K562 (cell line): ENCODE measurements around the gene LIN28A. TPM values are rescaled to one million over a fixed set of nuclear protein-coding genes. Genes with fewer than 3 reads are reported as not detected.

Experiments
- ARID1B ChIP-seq: fragments of 450-650 bp; IDR thresholded peaks from 2 replicates; pipeline ENCODE4 v1.6.1; 2016; ENCODE audit warnings: antibody characterized with exemption, mild to moderate bottlenecking, inconsistent platforms
- COPS2 ChIP-seq: fragments of 450-650 bp; conservative IDR thresholded peaks from 2 replicates; pipeline ENCODE4 v1.6.1; 2016; ENCODE audit warnings: mild to moderate bottlenecking, moderate library complexity
- EP300 ChIP-seq: IDR thresholded peaks from 2 replicates; pipeline ENCODE4 v1.6.1; 2012; ENCODE audit warnings: low read length, improper control_type of control experiment
- KAT2B ChIP-seq: IDR thresholded peaks from one replicate; pipeline ENCODE4 v1.6.1; 2012; ENCODE audit warnings: low read depth, mild to moderate bottlenecking, control low read depth, inconsistent platforms, low read length, moderate library complexity
- KDM2B ChIP-seq: fragments of 250-450 bp; sonication (Bioruptor Pico); IDR thresholded peaks from 2 replicates; pipeline ENCODE4 v1.8.0; 2021; ENCODE audit warnings: mild to moderate bottlenecking, moderate library complexity
- MCM2 ChIP-seq: fragments of 450-650 bp; IDR thresholded peaks from 2 replicates; pipeline ENCODE4 v1.6.1; 2017; ENCODE audit warnings: low read depth, mild to moderate bottlenecking
- MEF2A ChIP-seq: IDR thresholded peaks from 2 replicates; pipeline ENCODE4 v1.6.1; 2011; ENCODE audit warnings: low read depth, mild to moderate bottlenecking, low read length, moderate library complexity; ENCODE audit not compliant: control insufficient read depth
- NCOA1 ChIP-seq: fragments of 450-650 bp; IDR thresholded peaks from 2 replicates; pipeline ENCODE4 v1.6.1; 2016; ENCODE audit warnings: low read depth
- NFIX ChIP-seq: fragments of 250-450 bp; sonication (Bioruptor Pico); IDR thresholded peaks from 2 replicates; pipeline ENCODE4 v1.4.0; 2020; ENCODE audit warnings: low read depth, mild to moderate bottlenecking, moderate library complexity
- POLR2AphosphoS2 ChIP-seq: IDR thresholded peaks from 2 replicates; pipeline ENCODE4 v1.6.1; 2012; ENCODE audit warnings: low read length, improper control_type of control experiment
- SAP30 ChIP-seq: fragments of 200-600 bp; sonication (generic); IDR thresholded peaks from 2 replicates; pipeline ENCODE4 v1.6.1; 2012; ENCODE audit warnings: borderline replicate concordance, low read depth, mild to moderate bottlenecking, moderate library complexity, low read length, control low read depth, inconsistent platforms; ENCODE audit not compliant: insufficient read depth, poor library complexity, severe bottlenecking
- TAF15 ChIP-seq: fragments of 200-400 bp; formaldehyde crosslinking; IDR thresholded peaks from 2 replicates; pipeline ENCODE4 v1.6.1; 2017; ENCODE audit warnings: mild to moderate bottlenecking, low read depth, low read length, moderate library complexity
- ZBTB7A ChIP-seq: IDR thresholded peaks from 2 replicates; pipeline ENCODE4 v1.6.1; 2011; ENCODE audit warnings: low read depth, mild to moderate bottlenecking, low read length, moderate library complexity, borderline replicate concordance; ENCODE audit not compliant: control insufficient read depth
- polyA plus RNA-seq, 8 experiments: library from polyadenylated mRNA; depleted of rRNA in 4 of 8; stranded (reverse) in 5 of 8; unstranded in 3 of 8; fragments of >200 nt; fragmentation: Nextera tagmentation in 2 of 8; fragmentation: Illumina TruSeq in 1 of 8; extraction: Ambion mirVana in 2 of 8; extraction: Trizol in 1 of 8; gene quantifications; 2 replicates each; pipeline versions ENCODE4 v1.2.1 to v1.2.3, GENCODE V29; 2011 to 2014; ENCODE audit warnings: inconsistent platforms in 1 of 8, missing spikeins in 1 of 8
- total RNA-seq, 7 experiments: library from RNA; depleted of rRNA in 6 of 7; stranded (reverse); fragments of >200 nt in 6 of 7; fragmentation: Illumina TruSeq in 2 of 7; extraction: Trizol in 2 of 7; gene quantifications; 2 replicates each; pipeline versions ENCODE4 v1.2.1 to v1.2.3, GENCODE V29; 2011 to 2021; ENCODE audit warnings: low replicate concordance in 1 of 7
- TF ChIP-seq, protein P1 (sequence below): fragments of 250-450 bp; sonication (Bioruptor Pico); IDR thresholded peaks from 2 replicates; pipeline ENCODE4 v1.4.0; 2020; ENCODE audit warnings: mild to moderate bottlenecking, moderate library complexity
- TF ChIP-seq, protein P2 (sequence below), 2 experiments: IDR thresholded peaks; 2 replicates each; pipeline ENCODE4 v1.6.1; 2012; ENCODE audit warnings: improper control_type of control experiment in 2 of 2, low read depth in 2 of 2, low read length in 2 of 2, borderline replicate concordance in 1 of 2
- TF ChIP-seq, protein P3 (sequence below): fragments of 450-650 bp; IDR thresholded peaks from 2 replicates; pipeline ENCODE4 v1.6.1; 2017; ENCODE audit warnings: antibody characterized with exemption, mild to moderate bottlenecking

LIN28A gene
- total and polyA plus RNA-seq, 9 of the 15 experiments (the other 6 are each of a cell fraction or from before 2014, with no cell fraction given) = 0.80 to 5.4 (median 3.9) TPM

DNA sequence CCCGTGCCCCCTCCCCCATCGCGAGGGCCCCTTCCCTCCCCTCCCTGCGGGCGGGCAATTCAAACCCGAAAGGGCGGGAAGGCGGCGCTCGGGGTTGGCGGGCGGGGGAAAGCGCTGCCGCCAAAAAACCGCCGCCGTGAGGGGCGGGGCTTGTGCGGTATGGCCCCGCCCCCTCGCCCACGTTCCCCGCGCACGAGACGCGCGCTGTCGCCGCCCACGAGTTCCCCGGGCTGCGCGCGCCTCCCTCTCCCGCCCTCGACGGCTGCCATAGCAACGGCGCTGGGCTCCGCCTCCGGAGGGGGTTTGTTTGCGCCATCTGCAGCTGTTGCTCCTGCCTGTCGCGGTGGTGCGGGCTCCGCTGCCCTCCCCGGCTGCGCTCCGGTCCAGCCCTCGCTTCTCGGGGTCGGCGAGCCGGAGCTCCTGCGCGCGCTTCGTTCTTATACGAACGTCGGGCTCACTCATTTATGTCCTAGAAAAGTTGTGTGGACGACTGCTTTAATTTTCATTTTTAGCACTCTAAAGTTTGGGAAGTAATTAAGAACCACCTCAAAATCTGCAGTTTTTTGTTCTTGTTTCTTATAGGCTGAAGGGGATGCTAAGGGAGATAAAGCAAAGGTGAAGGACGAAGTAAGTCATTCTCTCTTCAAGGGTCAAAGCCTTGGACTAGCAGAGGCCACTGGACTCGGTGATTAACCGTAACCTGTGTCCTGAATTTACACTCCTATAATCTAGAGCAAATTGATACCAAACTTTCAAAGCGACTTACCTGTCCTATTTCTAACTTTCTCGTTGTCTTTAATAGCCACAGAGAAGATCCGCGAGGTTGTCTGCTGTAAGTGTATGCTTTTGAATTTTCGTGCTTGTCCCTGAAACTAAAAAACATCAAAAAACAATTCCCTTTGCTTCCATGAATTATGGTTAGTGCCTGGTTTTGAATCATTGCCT is 62.6 kb downstream of the LIN28A start (continued):
- TF ChIP-seq MCM2 (no peak), COPS2 (no peak), MEF2A (peak; percentile 24; the same call in 1 of the 2 replicates), KAT2B (no peak), TAF15 (no peak), ZBTB7A (peak; percentile 38; the same call in 1 of the 2 replicates), NFIX (no peak), ARID1B (no peak), POLR2AphosphoS2 (peak; percentile 85; the same call in 1 of the 2 replicates), KDM2B (no peak), SAP30 (peak; percentile 87), EP300 (peak; percentile 48), NCOA1 (no peak)
- TF ChIP-seq, protein P1, sequence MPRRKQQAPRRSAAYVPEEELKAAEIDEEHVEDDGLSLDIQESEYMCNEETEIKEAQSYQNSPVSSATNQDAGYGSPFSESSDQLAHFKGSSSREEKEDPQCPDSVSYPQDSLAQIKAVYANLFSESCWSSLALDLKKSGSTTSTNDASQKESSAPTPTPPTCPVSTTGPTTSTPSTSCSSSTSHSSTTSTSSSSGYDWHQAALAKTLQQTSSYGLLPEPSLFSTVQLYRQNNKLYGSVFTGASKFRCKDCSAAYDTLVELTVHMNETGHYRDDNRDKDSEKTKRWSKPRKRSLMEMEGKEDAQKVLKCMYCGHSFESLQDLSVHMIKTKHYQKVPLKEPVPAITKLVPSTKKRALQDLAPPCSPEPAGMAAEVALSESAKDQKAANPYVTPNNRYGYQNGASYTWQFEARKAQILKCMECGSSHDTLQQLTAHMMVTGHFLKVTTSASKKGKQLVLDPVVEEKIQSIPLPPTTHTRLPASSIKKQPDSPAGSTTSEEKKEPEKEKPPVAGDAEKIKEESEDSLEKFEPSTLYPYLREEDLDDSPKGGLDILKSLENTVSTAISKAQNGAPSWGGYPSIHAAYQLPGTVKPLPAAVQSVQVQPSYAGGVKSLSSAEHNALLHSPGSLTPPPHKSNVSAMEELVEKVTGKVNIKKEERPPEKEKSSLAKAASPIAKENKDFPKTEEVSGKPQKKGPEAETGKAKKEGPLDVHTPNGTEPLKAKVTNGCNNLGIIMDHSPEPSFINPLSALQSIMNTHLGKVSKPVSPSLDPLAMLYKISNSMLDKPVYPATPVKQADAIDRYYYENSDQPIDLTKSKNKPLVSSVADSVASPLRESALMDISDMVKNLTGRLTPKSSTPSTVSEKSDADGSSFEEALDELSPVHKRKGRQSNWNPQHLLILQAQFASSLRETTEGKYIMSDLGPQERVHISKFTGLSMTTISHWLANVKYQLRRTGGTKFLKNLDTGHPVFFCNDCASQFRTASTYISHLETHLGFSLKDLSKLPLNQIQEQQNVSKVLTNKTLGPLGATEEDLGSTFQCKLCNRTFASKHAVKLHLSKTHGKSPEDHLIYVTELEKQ = no peak
- TF ChIP-seq, protein P2, sequence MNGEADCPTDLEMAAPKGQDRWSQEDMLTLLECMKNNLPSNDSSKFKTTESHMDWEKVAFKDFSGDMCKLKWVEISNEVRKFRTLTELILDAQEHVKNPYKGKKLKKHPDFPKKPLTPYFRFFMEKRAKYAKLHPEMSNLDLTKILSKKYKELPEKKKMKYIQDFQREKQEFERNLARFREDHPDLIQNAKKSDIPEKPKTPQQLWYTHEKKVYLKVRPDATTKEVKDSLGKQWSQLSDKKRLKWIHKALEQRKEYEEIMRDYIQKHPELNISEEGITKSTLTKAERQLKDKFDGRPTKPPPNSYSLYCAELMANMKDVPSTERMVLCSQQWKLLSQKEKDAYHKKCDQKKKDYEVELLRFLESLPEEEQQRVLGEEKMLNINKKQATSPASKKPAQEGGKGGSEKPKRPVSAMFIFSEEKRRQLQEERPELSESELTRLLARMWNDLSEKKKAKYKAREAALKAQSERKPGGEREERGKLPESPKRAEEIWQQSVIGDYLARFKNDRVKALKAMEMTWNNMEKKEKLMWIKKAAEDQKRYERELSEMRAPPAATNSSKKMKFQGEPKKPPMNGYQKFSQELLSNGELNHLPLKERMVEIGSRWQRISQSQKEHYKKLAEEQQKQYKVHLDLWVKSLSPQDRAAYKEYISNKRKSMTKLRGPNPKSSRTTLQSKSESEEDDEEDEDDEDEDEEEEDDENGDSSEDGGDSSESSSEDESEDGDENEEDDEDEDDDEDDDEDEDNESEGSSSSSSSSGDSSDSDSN (IDR thresholded peaks at IDR 0.05; ENCODE audit: borderline replicate concordance in 1 of 2, low read depth in 2 of 2, low read length in 2 of 2) = peak in 1 of 2 experiments; percentile 49; a peak in 1 of 4 replicates
- TF ChIP-seq, protein P3, sequence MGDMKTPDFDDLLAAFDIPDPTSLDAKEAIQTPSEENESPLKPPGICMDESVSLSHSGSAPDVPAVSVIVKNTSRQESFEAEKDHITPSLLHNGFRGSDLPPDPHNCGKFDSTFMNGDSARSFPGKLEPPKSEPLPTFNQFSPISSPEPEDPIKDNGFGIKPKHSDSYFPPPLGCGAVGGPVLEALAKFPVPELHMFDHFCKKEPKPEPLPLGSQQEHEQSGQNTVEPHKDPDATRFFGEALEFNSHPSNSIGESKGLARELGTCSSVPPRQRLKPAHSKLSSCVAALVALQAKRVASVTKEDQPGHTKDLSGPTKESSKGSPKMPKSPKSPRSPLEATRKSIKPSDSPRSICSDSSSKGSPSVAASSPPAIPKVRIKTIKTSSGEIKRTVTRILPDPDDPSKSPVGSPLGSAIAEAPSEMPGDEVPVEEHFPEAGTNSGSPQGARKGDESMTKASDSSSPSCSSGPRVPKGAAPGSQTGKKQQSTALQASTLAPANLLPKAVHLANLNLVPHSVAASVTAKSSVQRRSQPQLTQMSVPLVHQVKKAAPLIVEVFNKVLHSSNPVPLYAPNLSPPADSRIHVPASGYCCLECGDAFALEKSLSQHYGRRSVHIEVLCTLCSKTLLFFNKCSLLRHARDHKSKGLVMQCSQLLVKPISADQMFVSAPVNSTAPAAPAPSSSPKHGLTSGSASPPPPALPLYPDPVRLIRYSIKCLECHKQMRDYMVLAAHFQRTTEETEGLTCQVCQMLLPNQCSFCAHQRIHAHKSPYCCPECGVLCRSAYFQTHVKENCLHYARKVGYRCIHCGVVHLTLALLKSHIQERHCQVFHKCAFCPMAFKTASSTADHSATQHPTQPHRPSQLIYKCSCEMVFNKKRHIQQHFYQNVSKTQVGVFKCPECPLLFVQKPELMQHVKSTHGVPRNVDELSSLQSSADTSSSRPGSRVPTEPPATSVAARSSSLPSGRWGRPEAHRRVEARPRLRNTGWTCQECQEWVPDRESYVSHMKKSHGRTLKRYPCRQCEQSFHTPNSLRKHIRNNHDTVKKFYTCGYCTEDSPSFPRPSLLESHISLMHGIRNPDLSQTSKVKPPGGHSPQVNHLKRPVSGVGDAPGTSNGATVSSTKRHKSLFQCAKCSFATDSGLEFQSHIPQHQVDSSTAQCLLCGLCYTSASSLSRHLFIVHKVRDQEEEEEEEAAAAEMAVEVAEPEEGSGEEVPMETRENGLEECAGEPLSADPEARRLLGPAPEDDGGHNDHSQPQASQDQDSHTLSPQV = no peak
